ENCODE results near the gene SLC8A2. TPM values are rescaled to one million over a fixed set of nuclear protein-coding genes. Genes with fewer than 3 reads are reported as not detected.

The SLC8A2 gene
- total and polyA plus RNA-seq, 2 of the 4 experiments (the other 2 are of a cell fraction): 0.05 TPM; not detected in 1

- intact Hi-C loops (cut with micrococcal nuclease) (loop anchor here (1.0 to 5.0 kb wide), 4 partner anchors 131 to 170 kb away; no protein-coding TSS in a partner anchor), in situ Hi-C loops (cut with MboI; ENCODE audit: low sequenced_read_pairs) (no loop called here), dilution Hi-C loops (cut with HindIII; ENCODE audit: low sequenced_read_pairs, unreplicated experiment) (no loop called here)
- Histone ChIP-seq H3K9me3 (ENCODE audit: control insufficient read depth, insufficient read depth, low read length) (no peaks in the 10 kb centered on the region), H2AK5ac (ENCODE audit: low read depth, low read length) (peak overlapping the region; percentile 81; the same call in 1 of the 2 replicates), H3K27ac (ENCODE audit: insufficient read depth, low read length) (no peak overlapping the region), H3K79me1 (ENCODE audit: low read depth in 1 of 2, low read length in 2 of 2) (no peaks in the 10 kb centered on the region), H2BK15ac (ENCODE audit: low read depth, low read length) (peak overlapping the region; percentile 20; the same call in 1 of the 3 replicates), H3K9ac (ENCODE audit: low read depth, low read length) (no peak overlapping the region), H4K5ac (ENCODE audit: low read depth, low read length) (no peak overlapping the region), H3K4me3 (ENCODE audit: insufficient read depth, low read depth, low read length) (peak overlapping the region; percentile 2; the same call in 1 of the 2 replicates), H2AK9ac (replicated peaks; ENCODE audit: low read depth, low read length, poor library complexity) (peak overlapping the region; percentile 97), H4K91ac (ENCODE audit: insufficient read depth, low read depth, low read length) (no peak overlapping the region), H2BK5ac (ENCODE audit: low read depth, low read length, poor library complexity, severe bottlenecking) (no peak overlapping the region), H2AFZ (replicated peaks; ENCODE audit: low read length, poor library complexity) (peak overlapping the region; percentile 90), H3K4me2 (ENCODE audit: low read depth, low read length) (peak overlapping the region; percentile 47), H3K27me3 (ENCODE audit: control insufficient read depth, insufficient read depth, low read length) (peaks cover 17% of the 10 kb centered on the region), H3K4me1 (ENCODE audit: control insufficient read depth, insufficient read depth, low read length) (peaks cover 3% of the 10 kb centered on the region; the same call in 1 of the 2 replicates), H3K14ac (replicated peaks; ENCODE audit: low read depth, low read length) (0 out of 2 replicates have a peak overlapping the region, but pooled peaks have one; percentile 28), H2BK120ac (ENCODE audit: low read depth, low read length) (peak overlapping the region; percentile 55; the same call in 1 of the 2 replicates), H2BK20ac (ENCODE audit: low read depth, low read length) (0 out of 2 replicates have a peak overlapping the region, but pooled peaks have one; percentile 24), H3K56ac (ENCODE audit: extremely low read depth, insufficient read depth, low read length) (no peak overlapping the region; the same call in 1 of the 2 replicates), H3K23ac (ENCODE audit: low read depth, low read length) (peak overlapping the region; percentile 61; the same call in 1 of the 2 replicates), H3K4ac (ENCODE audit: low read depth, low read length) (peak overlapping the region; percentile 44), H4K8ac (ENCODE audit: low read depth in 2 of 2, low read length in 2 of 2) (peak overlapping the region in 1 of 2 experiments; percentile 48; a peak in 1 of 4 replicates), H3K18ac (ENCODE audit: low read depth, low read length) (no peak overlapping the region), H3K9me1 (ENCODE audit: insufficient read depth, low read length) (peaks cover 11% of the 10 kb centered on the region; the same call in 1 of the 2 replicates), H4K20me1 (ENCODE audit: insufficient read depth, low read length) (peaks cover 8% of the 10 kb centered on the region), H3K36me3 (ENCODE audit: control insufficient read depth, insufficient read depth, low read length) (no peaks in the 10 kb centered on the region)
- TF ChIP-seq RAD21 (IDR thresholded peaks at IDR 0.05; ENCODE audit: low read length) (peak; percentile 81), CTCF (conservative IDR thresholded peaks at IDR 0.05; ENCODE audit: low read depth, low read length) (peak; percentile 84), MAFK (IDR thresholded peaks at IDR 0.05; ENCODE audit: low read depth, low read length) (no peak), FOS (IDR thresholded peaks at IDR 0.05; ENCODE audit: low read depth, low read length) (no peak), NFE2L2 (IDR thresholded peaks at IDR 0.05; ENCODE audit: low read depth, low read length) (no peak), MAZ (IDR thresholded peaks at IDR 0.05; ENCODE audit: borderline replicate concordance, low read depth, low read length) (peak; percentile 61; the same call in 1 of the 2 replicates), SMC3 (IDR thresholded peaks at IDR 0.05; ENCODE audit: low read depth, low read length) (peak; percentile 81)
- no TSS peak for BruUV-seq (replicated peaks)
- WGBS, 2 experiments (ENCODE audit: extremely low coverage in 2 of 2, insufficient read length in 1 of 2): 0% methylated on average over 10 of the region's 17 CpGs; no CpG with 5 or more reads in 1 of the 2 experiments
- ChIA-PET CTCF (interaction anchor here (0.6 to 1.7 kb wide), 6 partner anchors 9 to 280 kb away, joined by 3 to 10 read pairs (median 4); no protein-coding TSS in a partner anchor), POLR2A (ENCODE audit: unreplicated experiment) (no interaction called here)
- DNase-seq: peak; percentile 45
- ATAC-seq (ENCODE audit: low read depth): peak; percentile 46
These were observed 44.2 kb downstream of the SLC8A2 start for GRCh38 chr19:47427241-47428176.

All from IMR-90 (cell line).